Measurements from ENCODE around the gene CADPS.

The CADPS gene

GRCh38 chr3:62566022-62566557, 309.1 kb downstream of the CADPS start:
- no peak for TF ChIP-seq TSHZ2 (CRISPR knock-in tag; IDR thresholded peaks at IDR 0.05)
- TF ChIP-seq POU6F1 (CRISPR knock-in tag; IDR thresholded peaks at IDR 0.05; ENCODE audit: borderline replicate concordance, low read depth) = no peak
- TF ChIP-seq CSDC2 (CRISPR knock-in tag; IDR thresholded peaks at IDR 0.05) = no peak
- TF ChIP-seq ZFP3 (CRISPR knock-in tag; IDR thresholded peaks at IDR 0.05) = no peak
- TF ChIP-seq ZNF565 (CRISPR knock-in tag; conservative IDR thresholded peaks at IDR 0.05; ENCODE audit: low read depth) = no peak
- TF ChIP-seq ISL1 (CRISPR knock-in tag; IDR thresholded peaks at IDR 0.05) = no peak
- TF ChIP-seq GLIS3 (CRISPR knock-in tag; IDR thresholded peaks at IDR 0.05) = no peak
- TF ChIP-seq CREB5 (CRISPR knock-in tag; IDR thresholded peaks at IDR 0.05; ENCODE audit: low read depth) = no peak
- no peak for TF ChIP-seq ESRRG (CRISPR knock-in tag; IDR thresholded peaks at IDR 0.05)
- TF ChIP-seq TCF4 (CRISPR knock-in tag; IDR thresholded peaks at IDR 0.05; ENCODE audit: borderline replicate concordance) = no peak
- TF ChIP-seq RARB (CRISPR knock-in tag; IDR thresholded peaks at IDR 0.05) = no peak
- TF ChIP-seq PPARA (CRISPR knock-in tag; IDR thresholded peaks at IDR 0.05; ENCODE audit: borderline replicate concordance) = no peak
- no peak for TF ChIP-seq OSR1 (CRISPR knock-in tag; IDR thresholded peaks at IDR 0.05)
- no peak for TF ChIP-seq BACH2 (CRISPR knock-in tag; IDR thresholded peaks at IDR 0.05; ENCODE audit: borderline replicate concordance)
- ATAC-seq = no peak

- TF ChIP-seq ISL1 (CRISPR knock-in tag; IDR thresholded peaks at IDR 0.05) = no peak
- TF ChIP-seq PATZ1 (CRISPR knock-in tag; IDR thresholded peaks at IDR 0.05; ENCODE audit: borderline replicate concordance) = no peak
- no peak for TF ChIP-seq RARB (CRISPR knock-in tag; IDR thresholded peaks at IDR 0.05)
- no peak for TF ChIP-seq TSHZ2 (CRISPR knock-in tag; IDR thresholded peaks at IDR 0.05)
Observed at GRCh38 chr3:62562596-62562995, 312.6 kb downstream of the CADPS start.

GRCh38 chr3:62562017-62562416, 313.2 kb downstream of the CADPS start:
- peak; percentile 75 for ATAC-seq
- TF ChIP-seq PATZ1 (CRISPR knock-in tag; IDR thresholded peaks at IDR 0.05; ENCODE audit: borderline replicate concordance) (no peak), TSHZ2 (CRISPR knock-in tag; IDR thresholded peaks at IDR 0.05) (no peak), GLIS3 (CRISPR knock-in tag; IDR thresholded peaks at IDR 0.05) (no peak), BACH2 (CRISPR knock-in tag; IDR thresholded peaks at IDR 0.05; ENCODE audit: borderline replicate concordance) (no peak), ZNF70 (CRISPR knock-in tag; IDR thresholded peaks at IDR 0.05) (no peak), ARNTL (CRISPR knock-in tag; IDR thresholded peaks at IDR 0.05; ENCODE audit: borderline replicate concordance, low read depth) (no peak), CSRNP3 (CRISPR knock-in tag; IDR thresholded peaks at IDR 0.05) (no peak), ZFP30 (CRISPR knock-in tag; IDR thresholded peaks at IDR 0.05) (no peak), PPARA (CRISPR knock-in tag; IDR thresholded peaks at IDR 0.05; ENCODE audit: borderline replicate concordance) (no peak), ZNF8 (CRISPR knock-in tag; IDR thresholded peaks at IDR 0.05) (no peak), CSDC2 (CRISPR knock-in tag; IDR thresholded peaks at IDR 0.05) (no peak)

More at GRCh38 chr3:62562596-62562995, 312.6 kb downstream of the CADPS start:
- ATAC-seq = no peak
